GM23338 (cell line): Measurements from ENCODE around the gene MAP3K10. TPM values are rescaled to one million over a fixed set of nuclear protein-coding genes. Genes with fewer than 3 reads are reported as not detected.

Experiments used
- ATAC-seq: fragments of 200-7000 bp; cut with Tn5 transposase; 3 replicates; pipeline ENCODE4 v1.9.1; 2020
- DNase-seq: peaks from one replicate; pipeline ENCODE4 v3.0.0-alpha.2; 2015; ENCODE audit warnings: low spot score
- H2AFZ ChIP-seq: fragments of 200-600 bp; sonication (generic); 2 replicates; pipeline ENCODE4 v1.8.0; 2016; ENCODE audit warnings: antibody characterized with exemption, mild to moderate bottlenecking, moderate library complexity
- H3F3A ChIP-seq: fragments of 200-600 bp; sonication (generic); replicated peaks from 2 replicates; pipeline ENCODE4 v1.8.0; 2017; ENCODE audit warnings: antibody characterized with exemption, mixed run types, low read depth
- H3K27ac ChIP-seq: fragments of 200-600 bp; sonication (generic); 2 replicates; pipeline ENCODE4 v1.6.1; 2016; ENCODE audit warnings: low read depth
- H3K27me3 ChIP-seq: fragments of 200-600 bp; sonication (generic); 2 replicates; pipeline ENCODE4 v1.8.0; 2016; ENCODE audit warnings: mild to moderate bottlenecking, mixed run types, moderate library complexity; ENCODE audit not compliant: insufficient read depth
- H3K36me3 ChIP-seq: fragments of 200-600 bp; sonication (generic); 2 replicates; pipeline ENCODE4 v1.8.0; 2016; ENCODE audit warnings: mild to moderate bottlenecking; ENCODE audit not compliant: insufficient read depth
- H3K4me1 ChIP-seq: fragments of 200-600 bp; sonication (generic); 2 replicates; pipeline ENCODE4 v1.8.0; 2016; ENCODE audit warnings: mild to moderate bottlenecking, moderate library complexity; ENCODE audit not compliant: insufficient read depth
- H3K4me2 ChIP-seq: fragments of 200-600 bp; sonication (generic); 2 replicates; pipeline ENCODE4 v1.7.1; 2017; ENCODE audit warnings: mixed run types
- H3K4me3 ChIP-seq: fragments of 200-600 bp; sonication (generic); 2 replicates; pipeline ENCODE4 v1.6.1; 2016; ENCODE audit warnings: mixed run types
- H3K79me2 ChIP-seq: fragments of 200-600 bp; sonication (generic); replicated peaks from 2 replicates; pipeline ENCODE4 v1.8.0; 2017; ENCODE audit warnings: mild to moderate bottlenecking; ENCODE audit not compliant: insufficient read depth
- H3K9me2 ChIP-seq: fragments of 200-600 bp; sonication (generic); 2 replicates; pipeline ENCODE4 v1.8.0; 2017; ENCODE audit not compliant: insufficient read depth
- H4K20me1 ChIP-seq: fragments of 200-600 bp; sonication (generic); replicated peaks from 2 replicates; pipeline ENCODE4 v1.8.0; 2017; ENCODE audit warnings: mild to moderate bottlenecking; ENCODE audit not compliant: insufficient read depth
- H3K27ac Mint-ChIP-seq: 2 replicates; pipeline ENCODE4 v1.8.0; 2020; ENCODE audit warnings: inconsistent platforms, mild to moderate bottlenecking, moderate library complexity, mixed read lengths
- H3K27me3 Mint-ChIP-seq: 3 replicates; pipeline ENCODE4 v1.8.0; 2022; ENCODE audit warnings: low read depth, mild to moderate bottlenecking, moderate library complexity, mixed read lengths, inconsistent platforms; ENCODE audit not compliant: insufficient read depth, poor library complexity
- H3K36me3 Mint-ChIP-seq: 3 replicates; pipeline ENCODE4 v1.8.0; 2021; ENCODE audit warnings: low read depth, mild to moderate bottlenecking, inconsistent platforms, moderate library complexity, mixed read lengths
- H3K4me1 Mint-ChIP-seq: 3 replicates; pipeline ENCODE4 v1.8.0; 2020; ENCODE audit warnings: mild to moderate bottlenecking, inconsistent platforms, mixed read lengths
- H3K4me3 Mint-ChIP-seq: 3 replicates; pipeline ENCODE4 v1.8.0; 2021; ENCODE audit warnings: moderate library complexity, mild to moderate bottlenecking, inconsistent platforms, mixed read lengths
- H3K9me3 Mint-ChIP-seq: 3 replicates; pipeline ENCODE4 v1.8.0; 2020; ENCODE audit warnings: moderate library complexity, mild to moderate bottlenecking, inconsistent platforms, mixed read lengths
- polyA plus RNA-seq: library from polyadenylated mRNA; unstranded; fragments of >200 nt; fragmentation: Nextera tagmentation; extraction: Ambion mirVana; gene quantifications from 2 replicates; pipeline ENCODE4 v1.2.1, GENCODE V29; 2016
- total RNA-seq: library from RNA; depleted of rRNA; stranded (reverse); fragments of >200 nt; shearing (Covaris generic); gene quantifications from 2 replicates; pipeline ENCODE4 v1.2.3, GENCODE V29; 2014
- TF ChIP-seq, protein P1 (sequence below), 2 experiments: fragments of 200-600 bp in 1 of 2; sonication (generic) in 1 of 2; conservative IDR thresholded peaks; 2 replicates each; pipeline versions ENCODE4 v1.5.1 to v1.6.1; 2016 to 2017; ENCODE audit warnings: antibody characterized with exemption in 2 of 2, low read depth in 2 of 2, mild to moderate bottlenecking in 2 of 2, moderate library complexity in 1 of 2
- TF ChIP-seq, protein P2 (sequence below): fragments of 250-450 bp; sonication (Bioruptor Pico); IDR thresholded peaks from 2 replicates; pipeline ENCODE4 v1.5.0; 2020; ENCODE audit warnings: mild to moderate bottlenecking, moderate library complexity

MAP3K10 gene
- total and polyA plus RNA-seq, 2 experiments from 2014 or later: 5.9 to 13.7 TPM

DNA sequence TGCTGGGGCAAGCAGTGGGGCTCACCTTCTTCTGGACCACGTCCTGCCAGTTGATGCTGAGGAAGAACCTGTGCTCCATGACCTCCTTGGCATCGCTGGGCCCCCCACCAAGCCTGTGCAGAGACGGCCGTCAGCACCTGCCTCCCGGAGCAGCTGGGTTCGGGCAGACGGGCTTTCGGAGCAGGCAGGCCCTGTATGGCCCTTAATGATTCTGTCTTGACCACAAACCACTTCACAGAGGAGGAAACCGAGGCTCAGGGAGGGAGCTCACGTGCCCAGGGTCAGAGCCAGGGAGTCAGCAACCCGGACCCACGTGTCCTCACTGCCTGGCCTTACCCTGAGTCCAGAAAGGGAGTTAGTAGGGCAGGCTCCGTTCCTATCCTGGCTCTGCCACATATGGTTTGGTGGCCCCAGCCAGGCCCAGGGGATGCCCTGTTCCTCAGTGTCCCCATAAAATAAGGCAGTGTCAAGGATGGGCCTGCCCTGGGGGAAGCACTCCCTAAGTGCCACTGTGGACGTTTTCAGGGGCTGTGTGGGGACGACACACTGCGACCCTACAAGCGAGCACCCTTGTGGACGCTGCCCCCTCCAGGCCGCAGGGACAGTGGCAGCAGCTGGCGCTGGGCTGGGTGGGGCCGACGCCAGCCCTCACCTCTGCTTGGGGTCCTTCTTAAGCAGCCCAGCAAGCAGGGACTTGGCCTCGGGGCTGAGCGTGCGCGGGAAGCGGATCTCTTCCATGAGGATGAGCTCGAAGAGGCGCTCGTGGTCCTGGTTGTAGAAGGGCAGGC lies 44.2 kb downstream of the MAP3K10 start:
- Histone ChIP-seq H3K27me3 (no peaks in the 10 kb centered on the region), H2AFZ (no peak overlapping the region), H3K27ac (no peak overlapping the region), H3K4me3 (no peak overlapping the region), H3K79me2 (no peaks in the 10 kb centered on the region), H3K4me2 (no peak overlapping the region), H3K9me2 (no peaks in the 10 kb centered on the region), H4K20me1 (no peaks in the 10 kb centered on the region), H3K36me3 (no peaks in the 10 kb centered on the region; the same call in 1 of the 2 replicates), H3F3A (0 out of 2 replicates have a peak, but pooled peaks cover 3% of the 10 kb centered on the region), H3K4me1 (peaks cover 17% of the 10 kb centered on the region)
- DNase-seq (peak; percentile 66), ATAC-seq (peak; percentile 65)
- TF ChIP-seq, protein P1, sequence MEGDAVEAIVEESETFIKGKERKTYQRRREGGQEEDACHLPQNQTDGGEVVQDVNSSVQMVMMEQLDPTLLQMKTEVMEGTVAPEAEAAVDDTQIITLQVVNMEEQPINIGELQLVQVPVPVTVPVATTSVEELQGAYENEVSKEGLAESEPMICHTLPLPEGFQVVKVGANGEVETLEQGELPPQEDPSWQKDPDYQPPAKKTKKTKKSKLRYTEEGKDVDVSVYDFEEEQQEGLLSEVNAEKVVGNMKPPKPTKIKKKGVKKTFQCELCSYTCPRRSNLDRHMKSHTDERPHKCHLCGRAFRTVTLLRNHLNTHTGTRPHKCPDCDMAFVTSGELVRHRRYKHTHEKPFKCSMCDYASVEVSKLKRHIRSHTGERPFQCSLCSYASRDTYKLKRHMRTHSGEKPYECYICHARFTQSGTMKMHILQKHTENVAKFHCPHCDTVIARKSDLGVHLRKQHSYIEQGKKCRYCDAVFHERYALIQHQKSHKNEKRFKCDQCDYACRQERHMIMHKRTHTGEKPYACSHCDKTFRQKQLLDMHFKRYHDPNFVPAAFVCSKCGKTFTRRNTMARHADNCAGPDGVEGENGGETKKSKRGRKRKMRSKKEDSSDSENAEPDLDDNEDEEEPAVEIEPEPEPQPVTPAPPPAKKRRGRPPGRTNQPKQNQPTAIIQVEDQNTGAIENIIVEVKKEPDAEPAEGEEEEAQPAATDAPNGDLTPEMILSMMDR (conservative IDR thresholded peaks at IDR 0.05; ENCODE audit: low read depth in 2 of 2): peak; percentile 67 to 79
- TF ChIP-seq, protein P2, sequence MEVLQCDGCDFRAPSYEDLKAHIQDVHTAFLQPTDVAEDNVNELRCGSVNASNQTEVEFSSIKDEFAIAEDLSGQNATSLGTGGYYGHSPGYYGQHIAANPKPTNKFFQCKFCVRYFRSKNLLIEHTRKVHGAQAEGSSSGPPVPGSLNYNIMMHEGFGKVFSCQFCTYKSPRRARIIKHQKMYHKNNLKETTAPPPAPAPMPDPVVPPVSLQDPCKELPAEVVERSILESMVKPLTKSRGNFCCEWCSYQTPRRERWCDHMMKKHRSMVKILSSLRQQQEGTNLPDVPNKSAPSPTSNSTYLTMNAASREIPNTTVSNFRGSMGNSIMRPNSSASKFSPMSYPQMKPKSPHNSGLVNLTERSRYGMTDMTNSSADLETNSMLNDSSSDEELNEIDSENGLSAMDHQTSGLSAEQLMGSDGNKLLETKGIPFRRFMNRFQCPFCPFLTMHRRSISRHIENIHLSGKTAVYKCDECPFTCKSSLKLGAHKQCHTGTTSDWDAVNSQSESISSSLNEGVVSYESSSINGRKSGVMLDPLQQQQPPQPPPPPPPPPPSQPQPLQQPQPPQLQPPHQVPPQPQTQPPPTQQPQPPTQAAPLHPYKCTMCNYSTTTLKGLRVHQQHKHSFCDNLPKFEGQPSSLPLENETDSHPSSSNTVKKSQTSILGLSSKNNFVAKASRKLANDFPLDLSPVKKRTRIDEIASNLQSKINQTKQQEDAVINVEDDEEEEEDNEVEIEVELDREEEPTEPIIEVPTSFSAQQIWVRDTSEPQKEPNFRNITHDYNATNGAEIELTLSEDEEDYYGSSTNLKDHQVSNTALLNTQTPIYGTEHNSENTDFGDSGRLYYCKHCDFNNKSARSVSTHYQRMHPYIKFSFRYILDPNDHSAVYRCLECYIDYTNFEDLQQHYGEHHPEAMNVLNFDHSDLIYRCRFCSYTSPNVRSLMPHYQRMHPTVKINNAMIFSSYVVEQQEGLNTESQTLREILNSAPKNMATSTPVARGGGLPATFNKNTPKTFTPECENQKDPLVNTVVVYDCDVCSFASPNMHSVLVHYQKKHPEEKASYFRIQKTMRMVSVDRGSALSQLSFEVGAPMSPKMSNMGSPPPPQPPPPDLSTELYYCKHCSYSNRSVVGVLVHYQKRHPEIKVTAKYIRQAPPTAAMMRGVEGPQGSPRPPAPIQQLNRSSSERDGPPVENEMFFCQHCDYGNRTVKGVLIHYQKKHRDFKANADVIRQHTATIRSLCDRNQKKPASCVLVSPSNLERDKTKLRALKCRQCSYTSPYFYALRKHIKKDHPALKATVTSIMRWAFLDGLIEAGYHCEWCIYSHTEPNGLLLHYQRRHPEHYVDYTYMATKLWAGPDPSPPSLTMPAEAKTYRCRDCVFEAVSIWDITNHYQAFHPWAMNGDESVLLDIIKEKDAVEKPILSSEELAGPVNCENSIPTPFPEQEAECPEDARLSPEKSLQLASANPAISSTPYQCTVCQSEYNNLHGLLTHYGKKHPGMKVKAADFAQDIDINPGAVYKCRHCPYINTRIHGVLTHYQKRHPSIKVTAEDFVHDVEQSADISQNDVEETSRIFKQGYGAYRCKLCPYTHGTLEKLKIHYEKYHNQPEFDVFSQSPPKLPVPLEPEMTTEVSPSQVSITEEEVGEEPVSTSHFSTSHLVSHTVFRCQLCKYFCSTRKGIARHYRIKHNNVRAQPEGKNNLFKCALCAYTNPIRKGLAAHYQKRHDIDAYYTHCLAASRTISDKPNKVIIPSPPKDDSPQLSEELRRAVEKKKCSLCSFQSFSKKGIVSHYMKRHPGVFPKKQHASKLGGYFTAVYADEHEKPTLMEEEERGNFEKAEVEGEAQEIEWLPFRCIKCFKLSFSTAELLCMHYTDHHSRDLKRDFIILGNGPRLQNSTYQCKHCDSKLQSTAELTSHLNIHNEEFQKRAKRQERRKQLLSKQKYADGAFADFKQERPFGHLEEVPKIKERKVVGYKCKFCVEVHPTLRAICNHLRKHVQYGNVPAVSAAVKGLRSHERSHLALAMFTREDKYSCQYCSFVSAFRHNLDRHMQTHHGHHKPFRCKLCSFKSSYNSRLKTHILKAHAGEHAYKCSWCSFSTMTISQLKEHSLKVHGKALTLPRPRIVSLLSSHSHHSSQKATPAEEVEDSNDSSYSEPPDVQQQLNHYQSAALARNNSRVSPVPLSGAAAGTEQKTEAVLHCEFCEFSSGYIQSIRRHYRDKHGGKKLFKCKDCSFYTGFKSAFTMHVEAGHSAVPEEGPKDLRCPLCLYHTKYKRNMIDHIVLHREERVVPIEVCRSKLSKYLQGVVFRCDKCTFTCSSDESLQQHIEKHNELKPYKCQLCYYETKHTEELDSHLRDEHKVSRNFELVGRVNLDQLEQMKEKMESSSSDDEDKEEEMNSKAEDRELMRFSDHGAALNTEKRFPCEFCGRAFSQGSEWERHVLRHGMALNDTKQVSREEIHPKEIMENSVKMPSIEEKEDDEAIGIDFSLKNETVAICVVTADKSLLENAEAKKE (CRISPR knock-in tag): no peak
- Mint-ChIP-seq H3K27ac (no peak overlapping the region), H3K36me3 (peaks cover 22% of the 10 kb centered on the region; the same call in 2 of the 3 replicates), H3K27me3 (peaks cover 13% of the 10 kb centered on the region), H3K4me1 (peaks cover 19% of the 10 kb centered on the region), H3K9me3 (no peaks in the 10 kb centered on the region), H3K4me3 (no peak overlapping the region)
